LNCaP clone FGC (cell line): ENCODE data around the gene SAFB2.

ENCODE experiments used
- DNase-seq: peaks from one replicate; pipeline ENCODE4 v3.0.0-alpha.2; 2011; ENCODE audit warnings: low read depth
- H3K4me3 ChIP-seq: 2 replicates; pipeline ENCODE4 v1.5.1; 2011; ENCODE audit warnings: mild to moderate bottlenecking, low read depth, low read length, control low read depth
- CTCF ChIP-seq: IDR thresholded peaks from 2 replicates; pipeline ENCODE4 v1.5.1; 2012; ENCODE audit warnings: mild to moderate bottlenecking; ENCODE audit not compliant: control insufficient read depth, insufficient read depth; ENCODE audit errors: extremely low read depth

SAFB2 gene

GRCh38 chr19:5664515-5664914 is 41.9 kb upstream of the SAFB2 start:
- DNase-seq, result no peak
- H3K4me3 ChIP-seq, result no peak overlapping the region
- no peak for TF ChIP-seq CTCF

GRCh38 chr19:5663904-5664303 is 41.3 kb upstream of the SAFB2 start:
- TF ChIP-seq CTCF, result no peak
- no peak for DNase-seq
- no peak overlapping the region for H3K4me3 ChIP-seq

GRCh38 chr19:5661483-5661882 is 38.9 kb upstream of the SAFB2 start:
- DNase-seq, result no peak
- TF ChIP-seq CTCF, result no peak
- H3K4me3 ChIP-seq, result no peak overlapping the region

GRCh38 chr19:5655412-5655811 is 32.8 kb upstream of the SAFB2 start:
- H3K4me3 ChIP-seq, result no peak overlapping the region
- DNase-seq, result no peak
- no peak for TF ChIP-seq CTCF

GRCh38 chr19:5654931-5655330 is 32.4 kb upstream of the SAFB2 start:
- DNase-seq, result no peak
- no peak overlapping the region for H3K4me3 ChIP-seq
- no peak for TF ChIP-seq CTCF

GRCh38 chr19:5652261-5652660 is 29.7 kb upstream of the SAFB2 start:
- DNase-seq, result no peak
- no peak overlapping the region for H3K4me3 ChIP-seq
- no peak for TF ChIP-seq CTCF

GRCh38 chr19:5651361-5651760 is 28.8 kb upstream of the SAFB2 start:
- no peak overlapping the region for H3K4me3 ChIP-seq
- no peak for DNase-seq
- no peak for TF ChIP-seq CTCF
